Hepatocyte (in vitro differentiated cells): ENCODE data around the gene GBX1. TPM values are rescaled to one million over a fixed set of nuclear protein-coding genes. Genes with fewer than 3 reads are reported as not detected.

ENCODE experiments used
- DNase-seq: peaks from one replicate; pipeline ENCODE4 v3.0.0-alpha.2; 2016; ENCODE audit warnings: low spot score
- H2AFZ ChIP-seq: fragments of 200-600 bp; sonication (generic); 2 replicates; pipeline ENCODE4 v1.6.0; 2016; ENCODE audit warnings: antibody characterized with exemption, mild to moderate bottlenecking
- H3K27ac ChIP-seq: fragments of 200-600 bp; sonication (generic); 2 replicates; pipeline ENCODE4 v1.5.1; 2016; ENCODE audit warnings: mild to moderate bottlenecking
- H3K27me3 ChIP-seq: fragments of 200-600 bp; sonication (generic); 2 replicates; pipeline ENCODE4 v1.6.1; 2016
- H3K36me3 ChIP-seq: fragments of 200-600 bp; sonication (generic); replicated peaks from 2 replicates; pipeline ENCODE4 v1.5.1; 2016; ENCODE audit warnings: low read depth; ENCODE audit not compliant: insufficient read depth
- H3K4me1 ChIP-seq: fragments of 200-600 bp; sonication (generic); 2 replicates; pipeline ENCODE4 v1.5.1; 2016; ENCODE audit warnings: mild to moderate bottlenecking, moderate library complexity; ENCODE audit not compliant: insufficient read depth
- H3K4me2 ChIP-seq: fragments of 200-600 bp; sonication (generic); 2 replicates; pipeline ENCODE4 v1.6.0; 2016
- H3K4me3 ChIP-seq: fragments of 200-600 bp; sonication (generic); 2 replicates; pipeline ENCODE4 v1.5.1; 2016; ENCODE audit warnings: mild to moderate bottlenecking
- H3K79me2 ChIP-seq: fragments of 200-600 bp; sonication (generic); 2 replicates; pipeline ENCODE4 v1.6.0; 2017; ENCODE audit warnings: mild to moderate bottlenecking
- H3K9me2 ChIP-seq: fragments of 200-600 bp; sonication (generic); replicated peaks from 2 replicates; pipeline ENCODE4 v1.6.0; 2017; ENCODE audit warnings: mild to moderate bottlenecking; ENCODE audit not compliant: insufficient read depth
- H3K9me3 ChIP-seq: fragments of 200-600 bp; sonication (generic); 2 replicates; pipeline ENCODE4 v1.5.1; 2016; ENCODE audit warnings: low read depth, mild to moderate bottlenecking
- H4K20me1 ChIP-seq: fragments of 200-600 bp; sonication (generic); 2 replicates; pipeline ENCODE4 v1.6.0; 2016; ENCODE audit warnings: mild to moderate bottlenecking; ENCODE audit not compliant: insufficient read depth, poor library complexity, severe bottlenecking
- CTCF ChIP-seq: fragments of 200-600 bp; sonication (generic); IDR thresholded peaks from 2 replicates; pipeline ENCODE4 v1.5.1; 2016; ENCODE audit warnings: antibody characterized with exemption, mild to moderate bottlenecking; ENCODE audit not compliant: poor library complexity
- EZH2 ChIP-seq: fragments of 200-600 bp; sonication (generic); IDR thresholded peaks from 2 replicates; pipeline ENCODE4 v1.6.1; 2016; ENCODE audit warnings: antibody characterized with exemption, mild to moderate bottlenecking, borderline replicate concordance
- EZH2phosphoT487 ChIP-seq: fragments of 200-600 bp; sonication (generic); IDR thresholded peaks from one replicate; pipeline ENCODE4 v1.6.1; 2018; ENCODE audit warnings: antibody characterized with exemption, mild to moderate bottlenecking, low read depth, moderate library complexity; ENCODE audit not compliant: unreplicated experiment, severe bottlenecking
- WGBS: methylation state at CpG from one replicate; pipeline ENCODE4 v1.1.6; 2016; ENCODE audit warnings: low lambda C conversion rate; ENCODE audit errors: missing lambda C conversion rate; 5-methylcytosine and 5-hydroxymethylcytosine counted together
- polyA plus RNA-seq: library from polyadenylated mRNA; unstranded; fragments of >200 nt; fragmentation: Nextera tagmentation; extraction: Ambion mirVana; gene quantifications from 2 replicates; pipeline ENCODE4 v1.2.1, GENCODE V29; 2016
- total RNA-seq: library from RNA; depleted of rRNA; stranded (reverse); fragments of >200 nt; gene quantifications from 2 replicates; pipeline ENCODE4 v1.2.3, GENCODE V29; 2014

The GBX1 gene
- total and polyA plus RNA-seq, 2 experiments from 2014 or later: not detected

GRCh38 chr7:151195616-151196450 is 28.3 kb upstream of the GBX1 start:
- no peaks in the 10 kb centered on the region for H3K4me1 ChIP-seq
- no peaks in the 10 kb centered on the region for H3K36me3 ChIP-seq
- TF ChIP-seq EZH2: no peak
- TF ChIP-seq CTCF: no peak
- no peak for TF ChIP-seq EZH2phosphoT487
- 53% methylated on average over 19 of the region's 19 CpGs for WGBS
- no peak overlapping the region for H2AFZ ChIP-seq
- H3K9me2 ChIP-seq: no peaks in the 10 kb centered on the region
- H4K20me1 ChIP-seq: no peaks in the 10 kb centered on the region
- H3K4me2 ChIP-seq: no peak overlapping the region
- H3K9me3 ChIP-seq: no peaks in the 10 kb centered on the region
- H3K27ac ChIP-seq: no peak overlapping the region
- peaks cover 15% of the 10 kb centered on the region for H3K27me3 ChIP-seq
- no peaks in the 10 kb centered on the region for H3K79me2 ChIP-seq
- H3K4me3 ChIP-seq: no peak overlapping the region
- no peak for DNase-seq

GRCh38 chr7:151194188-151194587 is 26.7 kb upstream of the GBX1 start:
- TF ChIP-seq EZH2: no peak
- no peak for TF ChIP-seq CTCF
- TF ChIP-seq EZH2phosphoT487: no peak
- H3K36me3 ChIP-seq: no peaks in the 10 kb centered on the region

GRCh38 chr7:151193203-151193978 is 25.9 kb upstream of the GBX1 start:
- Histone ChIP-seq H3K27me3 (peaks cover 20% of the 10 kb centered on the region), H3K4me1 (no peaks in the 10 kb centered on the region), H3K9me3 (no peaks in the 10 kb centered on the region), H3K4me2 (no peak overlapping the region), H3K79me2 (no peaks in the 10 kb centered on the region), H3K4me3 (no peak overlapping the region), H3K27ac (no peak overlapping the region), H3K9me2 (no peaks in the 10 kb centered on the region), H2AFZ (no peak overlapping the region), H3K36me3 (no peaks in the 10 kb centered on the region), H4K20me1 (no peaks in the 10 kb centered on the region)
- WGBS: 92% methylated on average over 14 of the region's 14 CpGs
- TF ChIP-seq EZH2phosphoT487: no peak
- no peak for DNase-seq

More at GRCh38 chr7:151194188-151194587, 26.7 kb upstream of the GBX1 start:
- no peak for DNase-seq
- Histone ChIP-seq H3K4me2 (no peak overlapping the region), H3K9me3 (no peaks in the 10 kb centered on the region), H3K27ac (no peak overlapping the region), H4K20me1 (no peaks in the 10 kb centered on the region), H3K27me3 (peaks cover 20% of the 10 kb centered on the region), H2AFZ (no peak overlapping the region), H3K4me1 (no peaks in the 10 kb centered on the region), H3K9me2 (no peaks in the 10 kb centered on the region), H3K79me2 (no peaks in the 10 kb centered on the region), H3K4me3 (no peak overlapping the region)
- WGBS: 84% methylated on average over 7 of the region's 7 CpGs

- 93% methylated on average over 9 of the region's 23 CpGs for WGBS
- H3K36me3 ChIP-seq: no peaks in the 10 kb centered on the region
Measured at GRCh38 chr7:151192002-151192539, 24.6 kb upstream of the GBX1 start.

More at GRCh38 chr7:151192002-151192539, 24.6 kb upstream of the GBX1 start:
- TF ChIP-seq EZH2phosphoT487: no peak
- no peak for TF ChIP-seq EZH2
- no peak for TF ChIP-seq CTCF
- H3K27ac ChIP-seq: no peak overlapping the region
- no peaks in the 10 kb centered on the region for H3K79me2 ChIP-seq
- peaks cover 20% of the 10 kb centered on the region for H3K27me3 ChIP-seq
- DNase-seq: no peak
- no peaks in the 10 kb centered on the region for H3K4me1 ChIP-seq
- H3K9me3 ChIP-seq: no peaks in the 10 kb centered on the region
- H3K9me2 ChIP-seq: no peaks in the 10 kb centered on the region
- no peak overlapping the region for H3K4me2 ChIP-seq
- no peak overlapping the region for H3K4me3 ChIP-seq
- H4K20me1 ChIP-seq: no peaks in the 10 kb centered on the region
- H2AFZ ChIP-seq: no peak overlapping the region
